HepG2 (cell line): Measurements from ENCODE around the gene CAMSAP2. TPM values are rescaled to one million over a fixed set of nuclear protein-coding genes. Genes with fewer than 3 reads are reported as not detected.

Source experiments
- ATF1 ChIP-seq: IDR thresholded peaks from 2 replicates; pipeline ENCODE4 v1.6.1; 2016; ENCODE audit warnings: mild to moderate bottlenecking, control low read depth
- CEBPG ChIP-seq: IDR thresholded peaks from 2 replicates; pipeline ENCODE4 v1.6.1; 2016
- HMGA1 ChIP-seq: sonication (generic); formaldehyde crosslinking; conservative IDR thresholded peaks from 2 replicates; pipeline ENCODE4 v1.4.0; 2020; ENCODE audit warnings: missing genetic modification reagents
- HOXA5 ChIP-seq: sonication (generic); formaldehyde crosslinking; IDR thresholded peaks from 2 replicates; pipeline ENCODE4 v1.4.0; 2020; ENCODE audit warnings: missing genetic modification reagents
- MATR3 ChIP-seq: sonication (generic); formaldehyde crosslinking; IDR thresholded peaks from 2 replicates; pipeline ENCODE4 v1.4.0; 2020; ENCODE audit warnings: missing genetic modification reagents
- NFAT5 ChIP-seq: sonication (generic); formaldehyde crosslinking; IDR thresholded peaks from 2 replicates; pipeline ENCODE4 v1.4.0; 2020; ENCODE audit warnings: missing genetic modification reagents
- NFKB2 ChIP-seq: sonication (generic); formaldehyde crosslinking; IDR thresholded peaks from 2 replicates; pipeline ENCODE4 v1.4.0; 2020; ENCODE audit warnings: missing genetic modification reagents, borderline replicate concordance
- RBAK ChIP-seq: sonication (generic); formaldehyde crosslinking; IDR thresholded peaks from 2 replicates; pipeline ENCODE4 v1.5.1; 2020; ENCODE audit warnings: mild to moderate bottlenecking, missing genetic modification reagents
- REL ChIP-seq: sonication (generic); formaldehyde crosslinking; conservative IDR thresholded peaks from 2 replicates; pipeline ENCODE4 v1.8.0; 2022; ENCODE audit warnings: mild to moderate bottlenecking, missing genetic modification reagents, moderate library complexity
- ZNF180 ChIP-seq: sonication (generic); formaldehyde crosslinking; IDR thresholded peaks from 2 replicates; pipeline ENCODE4 v1.4.0; 2020; ENCODE audit warnings: low read depth, missing genetic modification reagents, borderline replicate concordance
- ZNF296 ChIP-seq: sonication (generic); formaldehyde crosslinking; conservative IDR thresholded peaks from 2 replicates; pipeline ENCODE4 v1.5.0; 2020; ENCODE audit warnings: mild to moderate bottlenecking, missing genetic modification reagents
- ZNF646 ChIP-seq: sonication (generic); formaldehyde crosslinking; IDR thresholded peaks from 2 replicates; pipeline ENCODE4 v1.9.0; 2021; ENCODE audit warnings: mild to moderate bottlenecking, missing genetic modification reagents
- ZNF691 ChIP-seq: sonication (generic); formaldehyde crosslinking; IDR thresholded peaks from 2 replicates; pipeline ENCODE4 v1.4.0; 2020; ENCODE audit warnings: missing genetic modification reagents, low read depth, mild to moderate bottlenecking, borderline replicate concordance
- ZNF883 ChIP-seq: sonication (generic); formaldehyde crosslinking; IDR thresholded peaks from 2 replicates; pipeline ENCODE4 v1.5.1; 2020; ENCODE audit warnings: mild to moderate bottlenecking, missing genetic modification reagents; ENCODE audit errors: not compliant biosample characterization
- polyA plus RNA-seq, 8 experiments: library from polyadenylated mRNA; depleted of rRNA in 3 of 8; stranded (reverse) in 7 of 8; unstranded in 1 of 8; fragments of >200 nt; fragmentation: Illumina TruSeq in 4 of 8; extraction: Trizol in 4 of 8; gene quantifications; 2 replicates each; pipeline versions ENCODE4 v1.2.1 to v1.2.3, GENCODE V29; 2011 to 2016; ENCODE audit warnings: low read depth in 4 of 8, missing spikeins in 1 of 8, mixed read lengths in 1 of 8; ENCODE audit not compliant: insufficient read depth in 1 of 8
- total RNA-seq, 5 experiments: library from RNA; depleted of rRNA; stranded (reverse); fragments of >200 nt; fragmentation: Illumina TruSeq; extraction: Trizol; gene quantifications; 2 replicates each; pipeline ENCODE4 v1.2.3, GENCODE V29; 2016; ENCODE audit warnings: low read depth in 1 of 5

Gene CAMSAP2
- total and polyA plus RNA-seq, 2 of the 13 experiments (the other 11 are each of a cell fraction or from before 2014, with no cell fraction given) = 3.4 to 8.2 TPM

GRCh38 chr1:200890818-200891773, 152.4 kb downstream of the CAMSAP2 start (continued):
- TF ChIP-seq ZNF691 (CRISPR knock-in tag) (no peak), ZNF883 (CRISPR knock-in tag) (no peak), NFKB2 (CRISPR knock-in tag) (peak; percentile 54; the same call in 1 of the 2 replicates), ZNF646 (CRISPR knock-in tag) (no peak), HOXA5 (CRISPR knock-in tag) (no peak), RBAK (no peak), HMGA1 (CRISPR knock-in tag) (no peak), REL (CRISPR knock-in tag) (no peak), MATR3 (CRISPR knock-in tag) (no peak), CEBPG (CRISPR knock-in tag) (no peak), NFAT5 (CRISPR knock-in tag) (no peak), ZNF296 (CRISPR knock-in tag) (no peak), ATF1 (CRISPR knock-in tag) (no peak), ZNF180 (CRISPR knock-in tag) (no peak)
